ENCODE results near the gene CPNE7.

Gene CPNE7

DNA sequence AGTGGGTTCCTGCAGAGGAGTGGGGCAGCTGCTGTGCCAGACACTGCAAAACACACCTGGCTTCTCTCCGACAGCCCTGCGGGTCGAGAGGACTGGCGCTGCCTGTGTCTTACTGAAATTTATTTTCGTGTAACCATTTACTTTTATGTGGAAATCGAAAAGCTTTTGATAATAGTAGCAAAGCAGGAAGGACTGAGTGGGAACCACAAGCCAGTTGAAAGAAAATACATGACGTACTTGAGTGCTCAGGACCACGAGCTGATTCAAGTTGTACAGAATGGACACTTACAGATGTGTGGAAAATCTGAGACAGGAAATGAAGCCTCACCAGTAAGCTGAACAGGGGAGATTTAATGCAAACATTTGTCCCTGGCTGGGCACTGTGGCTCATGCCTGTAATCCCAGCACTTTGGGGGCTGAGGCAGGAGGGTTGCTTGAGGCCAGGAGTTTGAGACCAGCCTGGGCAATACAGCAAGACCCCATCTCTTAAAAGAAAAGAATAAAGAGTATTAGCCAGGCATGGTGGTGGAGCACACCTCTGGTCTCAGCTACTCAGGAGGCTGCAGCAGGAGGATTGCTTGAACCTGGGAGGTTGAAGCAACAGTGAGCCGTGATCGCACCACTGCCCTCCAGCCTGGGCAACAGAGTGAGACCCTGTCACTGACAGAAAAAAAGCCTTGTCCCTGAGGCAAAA lies 26.4 kb upstream of the CPNE7 start:
- DNase-seq = no peak

DNA sequence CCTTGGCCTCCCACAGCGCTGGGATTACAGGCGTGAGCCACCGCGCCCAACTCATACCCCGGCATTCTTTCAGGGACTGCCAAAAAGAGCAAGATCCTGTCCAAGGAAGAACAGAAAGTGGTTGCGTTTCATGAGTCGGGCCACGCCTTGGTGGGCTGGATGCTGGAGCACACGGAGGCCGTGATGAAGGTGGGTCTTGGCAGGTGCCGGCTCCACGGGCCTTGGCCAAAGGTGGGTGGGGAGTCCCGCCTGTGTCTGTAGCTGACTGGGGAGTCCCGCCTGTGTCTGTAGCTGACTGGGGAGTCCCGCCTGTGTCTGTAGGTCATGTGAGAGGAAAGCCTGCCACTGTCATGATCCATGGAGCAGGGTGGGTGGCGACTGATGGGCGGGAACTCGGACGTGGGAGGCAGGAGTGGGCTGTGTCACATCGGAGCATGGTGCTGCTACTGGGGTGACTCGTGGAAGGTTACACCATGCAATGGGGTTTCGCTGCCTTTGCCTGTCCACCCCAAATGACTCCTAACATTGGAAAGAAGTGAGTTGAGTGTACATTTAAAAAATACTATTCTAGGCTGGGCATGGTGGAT lies 25.0 kb upstream of the CPNE7 start:
- no peak for DNase-seq

DNA sequence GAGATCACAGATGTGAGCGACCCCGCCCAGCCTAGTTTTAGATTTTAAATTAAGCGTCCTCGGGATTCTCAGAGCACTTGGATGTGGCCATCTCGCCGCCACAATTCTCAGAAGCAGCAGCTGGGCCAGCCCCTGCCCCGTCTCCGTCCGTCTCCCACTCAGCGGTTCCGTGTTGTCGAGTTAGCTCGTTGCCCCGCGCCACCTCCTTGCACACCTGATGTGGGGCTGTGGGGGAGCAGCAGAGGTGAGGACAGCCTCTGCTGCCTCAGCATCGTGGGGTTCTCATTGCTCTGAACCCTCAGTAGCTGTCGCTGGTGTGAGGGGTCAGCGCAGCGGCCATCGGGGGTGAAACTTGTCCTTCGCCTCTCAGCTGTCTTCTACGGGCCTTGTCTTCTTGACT lies 23.2 kb upstream of the CPNE7 start:
- DNase-seq = no peak

DNA sequence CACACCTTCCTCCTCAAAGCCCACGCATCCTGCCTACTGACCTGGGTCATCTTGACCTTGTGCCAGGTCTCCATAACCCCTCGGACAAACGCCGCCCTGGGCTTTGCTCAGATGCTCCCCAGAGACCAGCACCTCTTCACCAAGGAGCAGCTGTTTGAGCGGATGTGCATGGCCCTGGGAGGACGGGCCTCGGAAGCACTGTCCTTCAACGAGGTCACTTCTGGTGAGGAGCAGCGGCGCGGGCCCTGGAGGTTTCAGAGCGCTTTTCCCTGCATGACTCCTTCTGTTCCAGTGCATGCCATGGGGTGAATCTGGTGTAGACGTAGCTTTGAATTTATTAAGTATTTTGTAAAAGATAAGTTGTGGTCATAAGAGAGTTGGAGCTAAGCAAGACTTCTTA lies 22.6 kb upstream of the CPNE7 start:
- DNase-seq = no peak

DNA sequence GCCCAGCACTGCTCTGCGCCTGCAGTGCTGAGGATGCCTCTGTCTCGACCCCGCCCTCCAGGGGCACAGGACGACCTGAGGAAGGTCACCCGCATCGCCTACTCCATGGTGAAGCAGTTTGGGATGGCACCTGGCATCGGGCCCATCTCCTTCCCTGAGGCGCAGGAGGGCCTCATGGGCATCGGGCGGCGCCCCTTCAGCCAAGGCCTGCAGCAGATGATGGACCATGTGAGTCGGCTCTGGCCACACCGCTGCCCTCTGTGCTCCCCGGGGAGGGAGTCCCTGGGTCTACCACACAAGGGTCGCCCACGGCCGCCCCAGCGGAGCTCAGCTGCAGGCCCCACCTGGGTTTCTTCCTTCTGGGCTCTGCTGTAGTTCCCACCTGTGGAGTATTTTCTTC lies 21.8 kb upstream of the CPNE7 start:
- no peak for DNase-seq

DNA sequence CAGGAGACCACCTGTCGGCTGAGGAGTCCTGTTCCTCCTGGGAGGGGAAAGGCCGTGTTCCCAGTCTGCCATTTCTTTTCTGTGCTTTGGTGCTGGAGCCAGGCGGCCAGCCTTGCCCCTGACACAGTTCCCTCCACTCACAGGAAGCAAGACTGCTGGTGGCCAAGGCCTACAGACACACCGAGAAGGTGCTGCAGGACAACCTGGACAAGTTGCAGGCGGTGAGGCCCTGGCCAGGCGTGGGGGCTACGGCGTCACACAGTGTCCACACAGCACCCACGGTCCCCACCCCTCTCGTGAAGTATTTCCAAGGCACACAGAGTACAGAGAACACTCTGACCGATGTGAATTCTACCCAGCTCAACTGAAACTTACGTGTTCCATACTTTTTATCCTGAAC lies 21.2 kb upstream of the CPNE7 start:
- no peak for DNase-seq

DNA sequence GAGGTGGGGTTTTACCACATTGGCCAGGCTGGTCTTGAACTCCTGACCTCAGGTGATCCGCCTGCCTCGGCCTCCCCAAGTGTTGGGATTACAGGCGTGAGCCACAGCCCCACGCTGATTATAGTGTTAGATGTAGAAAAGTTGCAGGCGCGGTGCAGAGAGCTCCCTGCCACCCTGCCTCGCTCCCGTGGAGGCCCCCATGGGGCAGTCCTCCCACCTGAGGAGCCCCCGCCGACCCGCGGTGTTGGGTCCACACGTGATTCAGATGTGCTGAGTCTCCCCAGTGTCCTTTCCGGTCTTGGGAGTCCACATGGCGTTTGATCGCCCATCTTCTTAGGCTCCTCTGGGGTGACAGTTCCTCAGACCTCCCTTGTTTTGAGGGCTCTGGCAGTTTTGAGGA lies 20.3 kb upstream of the CPNE7 start:
- DNase-seq = no peak

DNA sequence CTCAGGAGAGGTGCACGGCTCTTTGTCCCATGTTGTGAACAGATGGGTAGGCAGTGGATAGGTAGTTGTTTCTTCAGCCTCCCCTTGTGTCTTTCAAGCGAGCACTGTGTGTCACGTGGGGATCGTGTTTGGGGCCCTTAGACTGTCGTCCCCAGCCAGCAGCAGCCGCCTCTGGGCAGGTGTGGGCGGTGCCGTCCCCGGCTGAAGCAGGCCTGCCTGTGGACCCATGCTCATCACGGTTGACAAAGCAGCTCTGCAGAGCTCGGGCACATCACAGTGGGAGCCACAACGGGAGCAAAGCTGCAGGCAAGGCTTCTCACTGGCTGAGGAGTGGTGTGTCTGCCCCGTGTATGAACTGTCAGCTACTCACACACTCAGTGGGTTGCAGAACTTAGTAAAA lies 19.8 kb upstream of the CPNE7 start:
- no peak for DNase-seq

DNA sequence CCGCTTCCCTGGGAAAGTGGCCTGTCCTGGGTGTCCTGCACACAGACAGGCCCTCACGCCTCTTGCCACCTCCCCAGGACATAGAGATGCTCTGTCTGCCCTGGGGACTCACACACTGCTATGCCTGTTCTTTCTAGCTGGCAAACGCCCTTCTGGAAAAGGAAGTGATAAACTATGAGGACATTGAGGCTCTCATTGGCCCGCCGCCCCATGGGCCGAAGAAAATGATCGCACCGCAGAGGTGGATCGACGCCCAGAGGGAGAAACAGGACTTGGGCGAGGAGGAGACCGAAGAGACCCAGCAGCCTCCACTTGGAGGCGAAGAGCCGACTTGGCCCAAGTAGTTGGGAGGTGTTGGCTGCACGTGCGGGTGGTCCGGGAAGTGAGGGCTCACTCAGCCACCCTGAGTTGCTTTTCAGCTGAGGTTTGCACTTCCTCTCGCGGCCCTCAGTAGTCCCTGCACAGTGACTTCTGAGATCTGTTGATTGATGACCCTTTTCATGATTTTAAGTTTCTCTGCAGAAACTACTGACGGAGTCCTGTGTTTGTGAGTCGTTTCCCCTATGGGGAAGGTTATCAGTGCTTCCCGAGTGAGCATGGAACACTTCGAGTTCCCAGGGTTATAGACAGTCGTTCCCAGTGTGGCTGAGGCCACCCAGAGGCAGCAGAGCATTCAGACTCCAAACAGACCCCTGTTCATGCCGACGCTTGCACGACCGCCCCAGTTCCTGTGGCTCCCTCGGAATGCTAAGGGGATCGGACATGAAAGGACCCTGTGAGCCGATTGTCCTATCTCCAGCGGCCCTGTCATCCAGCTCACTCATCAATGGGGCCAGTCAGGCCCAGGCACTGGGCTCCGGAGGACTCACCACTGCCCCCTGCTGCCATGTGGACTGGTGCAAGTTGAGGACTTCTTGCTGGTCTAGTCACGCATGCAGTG lies 18.5 kb upstream of the CPNE7 start:
- no peak for DNase-seq

DNA sequence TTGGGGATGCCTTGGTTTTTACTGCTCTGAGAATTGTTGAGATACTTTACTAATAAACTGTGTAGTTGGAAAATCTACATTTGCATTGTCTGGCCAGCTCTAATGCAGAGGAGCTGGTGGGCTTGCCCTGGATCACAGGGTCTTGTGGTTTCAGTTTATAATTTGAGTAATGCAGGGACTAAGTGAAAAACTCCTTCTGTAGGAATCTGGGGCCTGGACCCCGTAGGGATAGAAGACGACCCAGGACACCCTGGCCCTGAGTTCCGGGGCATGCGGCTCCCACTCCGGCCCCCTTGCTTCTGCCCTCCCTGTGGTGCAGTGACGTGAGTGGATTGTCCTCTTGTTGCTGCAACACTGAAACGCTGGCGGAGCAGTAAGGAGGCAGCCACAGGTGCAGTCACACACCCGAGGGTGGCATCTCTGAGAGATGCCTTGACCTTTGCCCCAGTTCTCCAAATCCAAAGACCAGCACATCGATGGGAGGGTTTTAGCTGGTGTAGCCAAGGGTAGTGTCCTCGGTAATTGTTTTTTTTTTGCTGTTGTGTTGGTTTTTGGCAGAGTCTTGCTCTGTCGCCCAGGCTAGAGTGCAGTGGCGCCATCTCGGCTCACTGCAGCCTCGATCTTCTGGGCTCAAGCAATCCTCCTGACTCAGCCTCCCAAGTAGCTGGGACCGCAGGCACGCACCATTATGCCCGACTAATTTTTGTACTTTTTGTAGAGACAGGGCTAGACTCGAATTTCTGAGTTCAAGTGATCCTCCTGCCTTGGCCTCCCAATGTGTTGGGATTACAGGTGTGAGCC lies 17.7 kb upstream of the CPNE7 start:
- no peak for DNase-seq

DNA sequence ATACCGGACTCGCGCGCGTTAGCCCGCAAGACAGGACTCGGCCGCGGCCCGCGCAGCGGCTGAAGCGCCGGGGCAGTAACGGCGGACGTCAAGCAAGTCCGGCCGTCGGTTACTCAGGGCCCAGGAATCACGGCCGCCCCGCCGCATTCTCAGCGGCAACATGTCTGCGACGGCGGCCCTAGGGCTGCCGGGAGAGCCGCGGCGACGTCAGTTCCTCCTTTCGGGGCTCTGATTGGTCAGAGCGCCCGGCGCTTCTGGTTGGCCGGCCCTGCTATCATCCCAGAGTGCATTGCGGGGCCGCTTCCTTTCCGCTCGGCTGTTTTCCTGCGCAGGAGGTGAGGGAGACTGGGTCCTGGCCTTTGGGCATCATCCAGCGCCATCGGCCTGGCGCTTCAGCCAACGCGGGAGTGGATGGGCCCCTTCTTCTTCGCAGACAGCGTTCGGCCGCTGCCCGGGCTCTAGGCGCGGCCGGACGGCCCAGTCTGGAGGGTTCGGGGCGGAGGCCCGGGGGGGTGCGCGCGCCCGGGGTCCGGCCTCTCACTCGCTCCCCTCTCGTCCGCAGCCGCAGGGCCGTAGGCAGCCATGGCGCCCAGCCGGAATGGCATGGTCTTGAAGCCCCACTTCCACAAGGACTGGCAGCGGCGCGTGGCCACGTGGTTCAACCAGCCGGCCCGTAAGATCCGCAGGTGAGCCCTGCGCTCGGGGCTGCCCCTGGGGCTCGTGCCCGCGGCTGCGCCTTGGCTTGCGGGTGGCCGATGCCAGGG lies 15.0 kb upstream of the CPNE7 start, which contains the start of gene RPL13:
RPL13 (plus strand) TSS at position 305 of the 764 bp plus-strand sequence; CDS start at position 583, 278 bp downstream.
- peak; percentile 94 for DNase-seq

DNA sequence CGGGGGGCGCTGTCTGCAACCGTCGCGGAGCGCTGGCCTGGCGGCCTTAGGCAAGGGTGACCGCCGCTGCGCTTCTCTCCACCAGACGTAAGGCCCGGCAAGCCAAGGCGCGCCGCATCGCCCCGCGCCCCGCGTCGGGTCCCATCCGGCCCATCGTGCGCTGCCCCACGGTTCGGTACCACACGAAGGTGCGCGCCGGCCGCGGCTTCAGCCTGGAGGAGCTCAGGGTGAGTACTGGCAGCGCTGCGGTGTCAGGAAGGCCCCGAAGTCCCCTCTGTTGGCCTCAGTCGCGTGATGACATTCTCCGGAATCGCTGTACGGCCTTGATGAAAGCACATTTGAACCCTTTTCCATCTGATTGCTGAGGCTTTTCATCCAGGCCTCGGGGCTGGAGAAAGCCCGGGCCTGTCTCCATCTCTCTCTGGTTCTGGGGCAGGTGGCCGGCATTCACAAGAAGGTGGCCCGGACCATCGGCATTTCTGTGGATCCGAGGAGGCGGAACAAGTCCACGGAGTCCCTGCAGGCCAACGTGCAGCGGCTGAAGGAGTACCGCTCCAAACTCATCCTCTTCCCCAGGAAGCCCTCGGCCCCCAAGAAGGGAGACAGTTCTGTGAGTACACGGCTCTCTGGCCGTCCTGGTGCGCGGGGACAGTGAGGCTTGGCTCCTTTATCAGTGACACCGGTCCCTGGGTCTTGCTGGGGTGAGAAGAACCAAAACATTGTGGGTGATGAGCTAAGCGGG lies 14.2 kb upstream of the CPNE7 start:
- DNase-seq = no peak

DNA sequence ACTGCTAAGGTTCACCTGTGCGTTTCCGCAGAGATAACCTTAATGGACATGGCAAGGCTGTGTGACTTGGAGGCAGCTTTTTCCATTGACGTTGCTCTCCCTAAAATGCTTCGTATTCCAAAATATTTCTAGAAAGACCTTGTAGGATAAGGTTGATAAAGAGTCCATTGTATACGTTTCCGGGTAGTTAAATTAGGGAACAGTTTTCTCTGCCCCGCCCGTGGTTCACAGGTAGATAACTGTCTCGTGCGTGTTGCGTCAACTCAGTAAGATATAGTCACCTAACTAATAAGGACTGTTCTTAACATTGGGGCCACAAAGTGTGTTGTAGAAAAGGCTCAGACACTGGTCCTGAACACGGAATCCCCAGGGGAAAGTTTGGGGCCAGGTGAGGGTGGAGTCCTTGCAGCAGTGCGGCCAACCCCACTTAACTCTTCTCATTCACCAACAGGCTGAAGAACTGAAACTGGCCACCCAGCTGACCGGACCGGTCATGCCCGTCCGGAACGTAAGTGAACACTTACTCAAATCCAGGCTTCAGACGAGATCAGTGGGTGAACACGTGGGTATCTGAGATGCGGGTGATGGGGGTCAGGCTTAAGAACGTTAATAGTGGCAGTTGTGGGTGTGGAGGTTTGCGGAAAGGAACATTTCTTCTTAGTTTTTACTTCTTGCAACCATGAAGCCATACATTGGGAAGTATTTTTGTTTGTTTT lies 13.5 kb upstream of the CPNE7 start:
- no peak for DNase-seq

DNA sequence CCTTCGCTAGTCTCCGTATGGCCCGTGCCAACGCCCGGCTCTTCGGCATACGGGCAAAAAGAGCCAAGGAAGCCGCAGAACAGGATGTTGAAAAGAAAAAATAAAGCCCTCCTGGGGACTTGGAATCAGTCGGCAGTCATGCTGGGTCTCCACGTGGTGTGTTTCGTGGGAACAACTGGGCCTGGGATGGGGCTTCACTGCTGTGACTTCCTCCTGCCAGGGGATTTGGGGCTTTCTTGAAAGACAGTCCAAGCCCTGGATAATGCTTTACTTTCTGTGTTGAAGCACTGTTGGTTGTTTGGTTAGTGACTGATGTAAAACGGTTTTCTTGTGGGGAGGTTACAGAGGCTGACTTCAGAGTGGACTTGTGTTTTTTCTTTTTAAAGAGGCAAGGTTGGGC lies 12.6 kb upstream of the CPNE7 start:
- no peak for DNase-seq

DNA sequence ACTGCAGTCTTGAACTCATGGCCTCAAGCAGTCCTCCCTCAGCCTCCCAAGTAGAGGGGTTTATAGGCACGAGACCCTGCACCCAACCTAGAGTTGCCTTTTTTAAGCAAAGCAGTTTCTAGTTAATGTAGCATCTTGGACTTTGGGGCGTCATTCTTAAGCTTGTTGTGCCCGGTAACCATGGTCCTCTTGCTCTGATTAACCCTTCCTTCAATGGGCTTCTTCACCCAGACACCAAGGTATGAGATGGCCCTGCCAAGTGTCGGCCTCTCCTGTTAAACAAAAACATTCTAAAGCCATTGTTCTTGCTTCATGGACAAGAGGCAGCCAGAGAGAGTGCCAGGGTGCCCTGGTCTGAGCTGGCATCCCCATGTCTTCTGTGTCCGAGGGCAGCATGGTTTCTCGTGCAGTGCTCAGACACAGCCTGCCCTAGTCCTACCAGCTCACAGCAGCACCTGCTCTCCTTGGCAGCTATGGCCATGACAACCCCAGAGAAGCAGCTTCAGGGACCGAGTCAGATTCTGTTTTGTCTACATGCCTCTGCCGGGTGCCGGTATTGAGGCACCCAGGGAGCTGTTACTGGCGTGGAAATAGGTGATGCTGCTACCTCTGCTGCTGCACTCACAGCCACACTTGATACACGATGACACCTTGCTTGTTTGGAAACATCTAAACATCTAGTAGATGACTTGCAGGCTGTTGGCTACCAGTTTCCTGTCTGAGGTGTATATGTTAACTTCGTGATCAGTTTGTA lies 11.7 kb upstream of the CPNE7 start:
- no peak for DNase-seq

DNA sequence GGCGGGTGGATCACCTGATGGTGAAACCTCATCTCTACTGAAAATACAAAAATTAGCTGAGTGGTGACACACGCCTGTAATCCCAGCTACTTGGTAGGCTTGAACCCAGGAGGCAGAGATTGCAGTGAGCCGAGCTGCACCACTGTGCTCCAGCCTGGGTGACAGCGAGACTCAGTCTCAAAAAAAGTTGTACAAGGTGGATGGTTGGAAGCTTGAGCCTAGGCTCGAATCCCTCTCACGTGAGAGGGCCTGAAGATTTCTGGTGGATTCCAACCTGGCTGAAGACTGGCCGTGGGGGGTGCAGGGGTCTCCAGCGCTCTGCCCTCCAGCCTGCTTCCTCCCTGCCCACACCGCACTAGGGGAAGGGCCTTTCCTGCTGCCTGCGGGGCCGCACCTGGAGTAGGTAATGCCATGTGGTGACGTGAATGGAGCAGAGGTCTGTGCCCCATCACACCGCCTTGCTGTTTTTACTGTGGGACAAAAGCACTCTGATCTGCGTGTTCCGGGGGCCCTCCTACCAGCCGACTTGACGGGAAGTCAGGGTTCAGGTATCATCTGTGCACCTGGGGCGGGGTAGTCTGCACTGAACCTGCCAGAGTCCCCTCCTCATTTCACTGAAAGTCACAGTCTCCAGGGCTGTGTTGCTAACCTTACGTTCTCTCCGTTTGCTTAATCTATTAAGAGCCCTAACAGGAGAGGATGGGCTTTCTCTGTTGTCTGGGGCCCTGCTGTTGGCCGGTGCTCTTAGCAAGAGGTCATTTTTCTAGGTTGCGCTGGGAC lies 10.9 kb upstream of the CPNE7 start:
- DNase-seq = peak; percentile 19

DNA sequence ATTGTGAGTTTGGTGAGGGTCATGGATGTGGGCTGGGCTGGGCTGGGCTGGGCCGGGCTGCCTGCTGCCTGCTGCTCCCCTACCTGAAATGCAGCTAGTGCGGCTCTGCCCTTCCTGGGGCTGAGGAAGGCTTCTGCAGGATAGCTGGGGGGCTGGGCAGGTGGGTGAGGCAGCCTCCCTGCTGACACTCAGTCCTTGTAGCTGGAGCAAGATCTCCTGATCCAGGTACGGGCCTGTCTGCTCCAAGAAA lies 10.4 kb upstream of the CPNE7 start:
- DNase-seq = peak; percentile 56

DNA sequence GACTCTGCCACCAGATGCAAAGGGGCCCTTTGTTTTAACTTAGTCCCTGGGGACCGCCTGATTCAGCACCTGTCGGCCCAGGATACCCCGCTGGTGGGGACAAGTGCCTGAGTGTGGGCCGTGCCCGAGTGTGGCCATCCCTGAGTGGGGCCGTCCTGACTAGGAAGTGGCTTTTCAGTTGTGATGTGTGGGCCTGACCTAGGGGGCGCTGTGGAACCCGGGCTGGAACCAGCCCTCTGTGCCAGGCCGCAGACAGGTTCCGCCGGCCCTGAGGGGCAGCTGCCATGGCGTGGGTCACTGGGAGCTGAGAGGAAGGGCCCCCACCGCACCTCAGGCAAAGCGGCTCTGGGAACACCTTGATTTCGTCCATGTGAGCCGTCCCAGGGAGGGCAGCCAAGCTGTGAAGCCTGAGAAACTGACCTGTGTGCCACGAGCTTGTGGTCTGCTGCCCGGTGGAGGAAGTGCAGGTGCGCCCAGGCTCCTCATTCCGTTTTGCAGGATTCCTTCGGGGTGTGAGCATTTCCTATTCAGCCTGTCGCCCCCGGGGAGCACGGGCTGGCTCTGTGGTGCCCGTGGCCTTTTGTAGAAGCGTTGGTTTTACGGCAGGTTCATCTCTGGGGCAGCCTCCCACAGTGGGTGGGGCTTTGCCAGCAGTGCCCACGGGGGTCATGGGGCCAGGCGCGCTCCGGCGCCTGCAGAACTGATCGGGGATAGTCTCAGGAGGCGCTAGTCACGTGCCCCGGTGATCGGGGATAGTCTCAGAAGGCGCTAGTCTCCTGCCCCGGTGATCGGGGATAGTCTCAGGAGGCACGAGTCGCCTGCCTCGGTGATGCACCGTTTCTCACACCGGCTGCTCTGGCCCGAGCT lies 9.8 kb upstream of the CPNE7 start:
- DNase-seq = peak; percentile 39

Data from NCI-H2171 (cell line).